Ishikawa (cell line): Measurements from ENCODE around the gene MAST1.

Experiments
- CEBPB ChIP-seq: IDR thresholded peaks from 2 replicates; pipeline ENCODE4 v1.6.1; 2012
- CREB1 ChIP-seq: IDR thresholded peaks from 2 replicates; pipeline ENCODE4 v1.6.1; 2012; ENCODE audit warnings: low read depth
- EGR1 ChIP-seq: IDR thresholded peaks from 2 replicates; pipeline ENCODE4 v1.6.1; 2012
- EP300 ChIP-seq: IDR thresholded peaks from 2 replicates; pipeline ENCODE4 v1.6.1; 2012; ENCODE audit warnings: borderline replicate concordance
- FOXM1 ChIP-seq: IDR thresholded peaks from 2 replicates; pipeline ENCODE4 v1.6.1; 2012; ENCODE audit warnings: low read depth, borderline replicate concordance
- NFIC ChIP-seq: IDR thresholded peaks from 2 replicates; pipeline ENCODE4 v1.6.1; 2012
- RAD21 ChIP-seq: IDR thresholded peaks from 2 replicates; pipeline ENCODE4 v1.6.1; 2012; ENCODE audit warnings: low read depth
- REST ChIP-seq: IDR thresholded peaks from 2 replicates; pipeline ENCODE4 v1.6.1; 2012; ENCODE audit warnings: low read depth, mild to moderate bottlenecking
- TAF1 ChIP-seq: IDR thresholded peaks from 2 replicates; pipeline ENCODE4 v1.6.1; 2012; ENCODE audit warnings: low read depth, mild to moderate bottlenecking
- TCF12 ChIP-seq: IDR thresholded peaks from 2 replicates; pipeline ENCODE4 v1.6.1; 2012; ENCODE audit warnings: low read depth
- TEAD4 ChIP-seq: IDR thresholded peaks from 2 replicates; pipeline ENCODE4 v1.6.1; 2012
- YY1 ChIP-seq: IDR thresholded peaks from 2 replicates; pipeline ENCODE4 v1.6.1; 2012; ENCODE audit warnings: low read depth
- ZBTB7A ChIP-seq: IDR thresholded peaks from 2 replicates; pipeline ENCODE4 v1.6.1; 2012; ENCODE audit warnings: low read depth
- TF ChIP-seq, protein P1 (sequence below): IDR thresholded peaks from 2 replicates; pipeline ENCODE4 v1.6.1; 2012
- TF ChIP-seq, protein P2 (sequence below): IDR thresholded peaks from 2 replicates; pipeline ENCODE4 v1.6.1; 2012

MAST1 gene

GRCh38 chr19:12885749-12886650 is 47.7 kb downstream of the MAST1 start:
- TF ChIP-seq EGR1 (no peak), FOXM1 (no peak), CEBPB (no peak), YY1 (no peak)

GRCh38 chr19:12886651-12886968 is 48.3 kb downstream of the MAST1 start:
- TF ChIP-seq, protein P1, sequence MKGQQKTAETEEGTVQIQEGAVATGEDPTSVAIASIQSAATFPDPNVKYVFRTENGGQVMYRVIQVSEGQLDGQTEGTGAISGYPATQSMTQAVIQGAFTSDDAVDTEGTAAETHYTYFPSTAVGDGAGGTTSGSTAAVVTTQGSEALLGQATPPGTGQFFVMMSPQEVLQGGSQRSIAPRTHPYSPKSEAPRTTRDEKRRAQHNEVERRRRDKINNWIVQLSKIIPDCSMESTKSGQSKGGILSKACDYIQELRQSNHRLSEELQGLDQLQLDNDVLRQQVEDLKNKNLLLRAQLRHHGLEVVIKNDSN = no peak
- TF ChIP-seq FOXM1 (no peak), CEBPB (no peak), NFIC (no peak), TCF12 (no peak), CREB1 (no peak), EGR1 (no peak), RAD21 (no peak), TAF1 (no peak), EP300 (no peak), YY1 (no peak), TEAD4 (no peak), ZBTB7A (no peak), REST (no peak)
- TF ChIP-seq, protein P2, sequence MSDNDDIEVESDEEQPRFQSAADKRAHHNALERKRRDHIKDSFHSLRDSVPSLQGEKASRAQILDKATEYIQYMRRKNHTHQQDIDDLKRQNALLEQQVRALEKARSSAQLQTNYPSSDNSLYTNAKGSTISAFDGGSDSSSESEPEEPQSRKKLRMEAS = no peak

- TF ChIP-seq TCF12 (no peak), TAF1 (no peak), REST (no peak)
- TF ChIP-seq, protein P2 = no peak
Measured at GRCh38 chr19:12886969-12887747, 48.8 kb downstream of the MAST1 start, which contains the start of gene KLF1. Gene KLF1, minus strand, starts transcription at chr19:12887201. Its CDS starts 61 bp downstream, at chr19:12887140.

GRCh38 chr19:12888006-12888603 is 49.8 kb downstream of the MAST1 start:
- TF ChIP-seq ZBTB7A = no peak
- no peak for TF ChIP-seq TCF12
- no peak for TF ChIP-seq FOXM1
- no peak for TF ChIP-seq REST
- no peak for TF ChIP-seq YY1
- TF ChIP-seq EP300 = no peak
- TF ChIP-seq TEAD4 = no peak
- TF ChIP-seq CEBPB = no peak
- TF ChIP-seq RAD21 = no peak
